ENCODE measurements around the gene ITPR1. TPM values are rescaled to one million over a fixed set of nuclear protein-coding genes. Genes with fewer than 3 reads are reported as not detected.

ITPR1 gene
- total RNA-seq, 1 experiment from 2014 or later: 8.7 TPM

GRCh38 chr3:4802903-4803302 lies 309.8 kb downstream of the ITPR1 start:
- no peak for ATAC-seq
- no TSS peak for BruUV-seq (replicated peaks)
- CTCF ChIA-PET: no interaction called here

GRCh38 chr3:4804161-4805058 lies 311.3 kb downstream of the ITPR1 start:
- no peak overlapping the region for H3K4me3 ChIP-seq (ENCODE audit: low read depth in 2 of 2, low read length in 2 of 2)
- no TSS peak for BruUV-seq (replicated peaks)
- in situ Hi-C loops (cut with HindIII; ENCODE audit: low pct_unique_long_range_greater_than_20kb, low sequenced_read_pairs): no loop called here
- H3K36me3 ChIP-seq (ENCODE audit: control insufficient read depth, insufficient read depth, low read length): no peaks in the 10 kb centered on the region
- no peaks in the 10 kb centered on the region for H3K9me3 ChIP-seq (ENCODE audit: control insufficient read depth, insufficient read depth, low read depth, low read length)
- CTCF ChIA-PET: no interaction called here
- H3K4me1 ChIP-seq (ENCODE audit: control insufficient read depth, insufficient read depth, low read length): no peaks in the 10 kb centered on the region
- no peaks in the 10 kb centered on the region for H3K27me3 ChIP-seq (ENCODE audit: control insufficient read depth, insufficient read depth, low read length)
- TF ChIP-seq SIN3A (IDR thresholded peaks at IDR 0.05; ENCODE audit: borderline replicate concordance, insufficient read depth, low read depth, low read length): no peak
- H3K27ac ChIP-seq (ENCODE audit: low read length): no peak overlapping the region
- DNase-seq (ENCODE audit: low read depth, low spot score): no peak
- POLR2A ChIA-PET: no interaction called here
- intact Hi-C loops (cut with micrococcal nuclease; ENCODE audit: unreplicated experiment): no loop called here
- no peak for ATAC-seq

More at GRCh38 chr3:4802903-4803302, 309.8 kb downstream of the ITPR1 start:
- no peaks in the 10 kb centered on the region for H3K4me1 ChIP-seq (ENCODE audit: control insufficient read depth, insufficient read depth, low read length)
- no peaks in the 10 kb centered on the region for H3K27me3 ChIP-seq (ENCODE audit: control insufficient read depth, insufficient read depth, low read length)
- H3K27ac ChIP-seq (ENCODE audit: low read length): no peak overlapping the region
- in situ Hi-C loops (cut with HindIII; ENCODE audit: low pct_unique_long_range_greater_than_20kb, low sequenced_read_pairs) (no loop called here), intact Hi-C loops (cut with micrococcal nuclease; ENCODE audit: unreplicated experiment) (no loop called here)
- DNase-seq (ENCODE audit: low read depth, low spot score): no peak
- TF ChIP-seq POLR2AphosphoS5 (IDR thresholded peaks at IDR 0.05; ENCODE audit: low read depth, low read length): no peak
- TF ChIP-seq SIN3A (IDR thresholded peaks at IDR 0.05; ENCODE audit: borderline replicate concordance, insufficient read depth, low read depth, low read length): no peak
- TF ChIP-seq TCF7L2 (IDR thresholded peaks at IDR 0.05; ENCODE audit: low read depth, low read length): no peak
- TF ChIP-seq REST (IDR thresholded peaks at IDR 0.05; ENCODE audit: insufficient read depth in 1 of 2, low read depth in 2 of 2, low read length in 1 of 2): no peak
- no peak for TF ChIP-seq CTCF (IDR thresholded peaks at IDR 0.05)
- POLR2A ChIA-PET: no interaction called here
- no peak overlapping the region for H3K4me3 ChIP-seq (ENCODE audit: low read depth in 2 of 2, low read length in 2 of 2)
- H3K9me3 ChIP-seq (ENCODE audit: control insufficient read depth, insufficient read depth, low read depth, low read length): no peaks in the 10 kb centered on the region
- H3K36me3 ChIP-seq (ENCODE audit: control insufficient read depth, insufficient read depth, low read length): no peaks in the 10 kb centered on the region

- Histone ChIP-seq H3K36me3 (ENCODE audit: control insufficient read depth, insufficient read depth, low read length) (no peaks in the 10 kb centered on the region), H3K4me1 (ENCODE audit: control insufficient read depth, insufficient read depth, low read length) (no peaks in the 10 kb centered on the region), H3K4me3 (ENCODE audit: low read depth in 2 of 2, low read length in 2 of 2) (no peak overlapping the region), H3K9me3 (ENCODE audit: control insufficient read depth, insufficient read depth, low read depth, low read length) (no peaks in the 10 kb centered on the region), H3K27me3 (ENCODE audit: control insufficient read depth, insufficient read depth, low read length) (no peaks in the 10 kb centered on the region), H3K27ac (ENCODE audit: low read length) (no peak overlapping the region)
- ATAC-seq (no peak), DNase-seq (ENCODE audit: low read depth, low spot score) (no peak)
- CTCF ChIA-PET: no interaction called here
- intact Hi-C loops (cut with micrococcal nuclease; ENCODE audit: unreplicated experiment): no loop called here
- POLR2A ChIA-PET: no interaction called here
- TF ChIP-seq POLR2AphosphoS5 (IDR thresholded peaks at IDR 0.05; ENCODE audit: low read depth, low read length) (no peak), CTCF (IDR thresholded peaks at IDR 0.05) (no peak), SIN3A (IDR thresholded peaks at IDR 0.05; ENCODE audit: borderline replicate concordance, insufficient read depth, low read depth, low read length) (no peak), TCF7L2 (IDR thresholded peaks at IDR 0.05; ENCODE audit: low read depth, low read length) (no peak), REST (IDR thresholded peaks at IDR 0.05; ENCODE audit: insufficient read depth in 1 of 2, low read depth in 2 of 2, low read length in 1 of 2) (no peak)
- BruUV-seq (replicated peaks): no TSS peak
- in situ Hi-C loops (cut with HindIII; ENCODE audit: low pct_unique_long_range_greater_than_20kb, low sequenced_read_pairs): no loop called here
Measured at GRCh38 chr3:4805662-4806061, 312.5 kb downstream of the ITPR1 start.

Measured in Panc1 (cell line).